NCI-H69 (cell line): ENCODE results near the gene RNF32.

ENCODE experiments used
- DNase-seq: peaks from one replicate; lab custom pipeline; 2025; lab: John Stamatoyannopoulos, UW

The RNF32 gene

DNA sequence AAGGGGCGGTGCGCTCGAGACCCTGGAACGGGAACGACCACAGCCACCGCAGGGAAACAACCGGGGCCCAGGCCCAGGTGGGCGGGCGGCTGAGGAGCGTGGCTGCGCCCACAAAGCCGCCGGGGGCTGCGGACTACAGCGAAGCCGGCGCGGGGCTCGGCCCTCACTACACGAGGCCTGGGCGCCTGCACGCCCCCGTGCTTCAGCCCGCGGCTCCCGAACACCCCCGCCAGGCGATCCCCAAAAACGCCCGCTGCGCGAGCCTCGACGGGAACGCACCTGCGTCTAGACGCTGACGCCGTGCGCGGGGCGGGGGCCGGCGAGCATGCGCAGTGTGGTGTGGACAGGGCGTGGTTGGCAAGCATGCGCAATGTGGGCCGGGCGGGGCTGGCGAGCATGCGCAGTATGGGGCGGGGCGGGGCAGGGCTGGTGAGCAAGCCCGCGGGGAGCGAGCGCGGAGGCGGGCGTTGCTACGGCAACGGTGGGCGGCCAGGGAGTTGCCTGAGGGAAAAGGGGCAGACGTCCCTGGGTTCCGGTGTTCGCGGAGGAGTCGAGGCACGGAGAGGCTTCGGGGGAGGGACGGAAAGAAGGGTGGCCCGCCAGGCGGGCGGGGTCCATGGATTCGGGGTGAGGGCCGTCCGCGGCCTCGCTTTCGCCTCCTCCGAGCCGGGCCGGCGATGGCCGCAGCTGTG is at the start of gene RNF32:
Gene RNF32, plus strand, starts transcription at position 518 of the 692 bp plus-strand sequence. CDS start 3,104 bp downstream, outside the sequence.
- DNase-seq, result peak; percentile 97

DNA sequence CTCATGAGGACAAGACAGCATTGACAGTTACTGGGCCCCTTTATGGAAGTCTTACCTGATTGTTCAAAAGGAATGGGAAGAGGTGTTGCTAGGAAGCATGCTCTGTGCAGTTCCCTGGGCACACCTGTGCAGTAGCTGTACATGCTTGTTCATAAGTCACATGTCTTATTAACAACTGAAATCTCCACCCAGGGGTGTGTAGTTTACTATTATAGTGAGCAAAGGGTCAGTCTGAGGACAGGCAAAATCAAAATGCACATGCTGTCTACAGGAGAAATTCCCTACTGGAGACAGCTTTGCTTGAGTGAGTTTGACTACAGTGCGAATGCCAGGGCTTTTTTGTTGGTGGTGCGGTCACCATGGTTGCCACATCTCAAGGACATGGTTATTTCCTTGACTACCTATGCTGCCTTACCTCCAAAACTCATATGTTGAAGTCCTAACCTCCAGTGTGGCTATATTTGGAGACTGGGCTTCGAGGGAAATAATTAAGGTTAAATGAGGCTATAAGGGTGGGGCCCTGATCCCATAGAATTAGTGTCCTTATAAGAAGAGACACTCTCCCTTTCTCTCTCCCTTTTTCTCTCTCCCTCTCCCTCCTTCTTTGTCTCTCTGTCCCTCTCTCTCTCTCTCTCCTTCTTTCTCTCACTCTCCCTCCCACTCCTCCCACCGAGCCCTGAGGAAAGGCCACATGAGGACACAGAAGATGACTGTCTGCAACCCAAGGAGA is 48.3 kb upstream of the RNF32 start:
- no peak for DNase-seq

DNA sequence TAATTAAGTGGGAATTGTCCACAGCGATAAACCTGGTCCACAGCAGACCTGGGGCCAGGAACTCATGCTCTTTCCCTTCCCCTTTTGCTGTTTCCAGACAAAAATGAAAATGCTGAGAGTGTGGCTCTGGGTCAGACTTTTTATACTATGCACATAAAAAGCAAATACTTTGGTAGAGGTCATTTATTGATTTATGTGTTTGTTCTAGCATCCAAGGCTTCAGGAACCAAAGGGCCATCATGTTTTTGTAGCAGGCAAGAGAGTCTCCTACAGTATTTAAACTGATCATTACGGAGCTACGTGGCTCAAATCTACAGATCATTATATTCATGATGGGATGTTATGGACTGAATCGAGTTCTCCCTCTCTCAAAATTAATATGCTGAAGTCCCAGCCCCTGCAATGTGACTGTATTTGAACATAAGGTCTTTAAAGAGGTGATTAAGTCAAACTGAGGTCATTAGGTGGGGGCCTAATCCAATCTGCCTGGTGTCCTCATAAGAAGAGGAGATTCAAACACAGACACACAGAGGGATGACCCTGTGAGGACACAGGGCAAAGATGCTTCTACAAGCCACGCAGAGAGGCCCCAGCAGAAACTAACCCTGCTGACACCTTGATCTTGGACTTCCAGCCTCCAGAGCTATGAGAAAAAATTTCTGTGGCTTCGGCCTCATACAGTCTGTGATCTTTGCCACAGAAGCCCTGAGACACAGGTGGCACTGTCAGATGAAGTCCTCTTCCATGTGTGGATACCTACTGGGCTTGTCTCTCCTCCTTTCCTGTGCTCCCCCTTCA is 46.1 kb upstream of the RNF32 start:
- DNase-seq, result no peak

DNA sequence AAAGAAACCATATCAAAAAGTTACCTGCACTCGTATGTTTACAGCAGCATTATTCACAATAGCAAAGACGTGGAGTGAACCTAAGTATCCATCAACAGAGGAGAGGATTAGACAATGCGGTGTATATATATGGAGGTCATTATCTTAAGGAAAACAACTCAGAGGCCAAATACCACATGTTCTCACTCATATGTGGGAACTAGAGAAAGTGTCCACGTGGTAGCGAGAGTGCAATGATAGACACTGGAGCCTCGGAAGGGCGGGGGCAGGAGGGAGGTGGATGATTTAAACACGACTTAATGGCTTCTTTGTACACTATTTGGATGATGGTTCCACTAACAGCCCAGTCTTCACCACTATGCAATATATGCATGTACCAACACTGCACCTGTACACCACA is 40.1 kb upstream of the RNF32 start:
- no peak for DNase-seq

DNA sequence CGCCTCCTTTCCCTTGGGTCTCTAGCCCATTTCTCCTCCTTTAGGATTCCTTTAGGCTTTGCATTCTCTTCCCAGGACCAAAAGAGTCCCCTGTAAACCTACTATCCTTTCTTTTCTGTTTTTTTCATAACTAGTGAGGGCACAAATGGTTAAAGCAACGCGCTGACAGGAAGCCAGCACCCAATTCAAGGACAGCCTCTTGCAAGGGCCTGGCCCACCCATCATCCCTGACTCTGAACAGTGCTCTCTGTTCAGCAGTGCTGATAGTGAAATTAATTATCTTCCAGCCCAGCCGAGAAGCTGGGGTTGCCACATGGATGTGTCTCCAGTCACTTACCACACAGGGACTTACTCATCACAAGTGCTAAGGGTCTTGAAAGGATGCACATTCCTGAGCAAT is 38.3 kb upstream of the RNF32 start:
- DNase-seq, result no peak

DNA sequence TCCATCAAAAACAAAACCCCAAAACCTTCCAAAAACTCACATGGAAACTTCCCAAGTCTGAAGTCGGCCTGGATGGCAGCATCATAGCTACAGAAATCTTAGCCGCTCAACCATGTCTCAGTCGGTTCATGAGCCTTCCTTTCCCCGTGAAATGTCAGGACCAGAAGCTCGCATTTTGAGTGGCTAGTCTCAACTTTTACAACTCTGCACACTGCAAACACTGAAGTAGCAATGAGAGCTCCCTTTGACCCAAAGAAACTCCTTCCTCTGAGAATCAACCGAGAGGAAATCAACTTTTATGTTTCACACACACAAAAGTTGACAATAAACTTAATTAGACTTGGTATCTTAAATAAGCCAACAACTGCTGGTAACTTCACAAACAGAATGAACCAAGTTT is 37.6 kb upstream of the RNF32 start:
- DNase-seq, result no peak

DNA sequence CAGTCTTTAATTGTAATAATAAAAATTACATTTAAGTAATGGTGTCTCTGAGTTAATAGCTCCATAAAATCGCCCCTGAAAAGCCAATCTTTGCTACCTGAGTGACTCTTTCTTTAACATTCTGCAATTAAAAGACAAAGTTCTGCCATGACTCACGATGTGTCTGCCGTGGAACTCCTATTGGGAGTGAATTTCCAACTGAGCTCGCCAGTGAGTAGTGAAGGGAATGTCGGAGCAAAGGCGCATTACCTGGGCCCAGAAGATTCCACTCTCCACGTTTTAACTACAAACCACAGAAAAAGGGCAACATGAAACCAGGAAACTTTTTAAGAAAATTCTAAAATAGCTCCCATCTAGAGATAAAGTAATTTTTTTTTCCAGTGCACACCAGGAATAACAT is 36.9 kb upstream of the RNF32 start:
- no peak for DNase-seq

DNA sequence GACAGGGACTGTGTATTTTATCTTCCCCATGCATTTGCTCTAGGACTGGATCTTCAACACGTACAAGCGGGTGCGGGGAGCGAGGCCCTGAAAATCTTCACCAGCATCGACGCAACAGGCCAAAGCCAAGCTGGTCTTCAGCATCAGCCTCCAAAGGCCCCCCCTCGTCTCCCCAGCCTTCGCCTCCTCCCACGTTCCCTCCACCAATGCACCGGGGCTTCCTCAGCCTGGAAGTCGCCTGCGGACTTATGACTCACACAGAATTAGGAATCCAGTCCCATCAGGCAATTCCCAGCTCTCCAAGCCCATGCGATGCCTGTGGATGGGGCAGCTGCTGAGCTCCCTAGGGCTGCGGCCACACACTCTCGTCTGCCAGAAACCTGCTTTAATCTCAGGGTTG is 36.3 kb upstream of the RNF32 start:
- no peak for DNase-seq

DNA sequence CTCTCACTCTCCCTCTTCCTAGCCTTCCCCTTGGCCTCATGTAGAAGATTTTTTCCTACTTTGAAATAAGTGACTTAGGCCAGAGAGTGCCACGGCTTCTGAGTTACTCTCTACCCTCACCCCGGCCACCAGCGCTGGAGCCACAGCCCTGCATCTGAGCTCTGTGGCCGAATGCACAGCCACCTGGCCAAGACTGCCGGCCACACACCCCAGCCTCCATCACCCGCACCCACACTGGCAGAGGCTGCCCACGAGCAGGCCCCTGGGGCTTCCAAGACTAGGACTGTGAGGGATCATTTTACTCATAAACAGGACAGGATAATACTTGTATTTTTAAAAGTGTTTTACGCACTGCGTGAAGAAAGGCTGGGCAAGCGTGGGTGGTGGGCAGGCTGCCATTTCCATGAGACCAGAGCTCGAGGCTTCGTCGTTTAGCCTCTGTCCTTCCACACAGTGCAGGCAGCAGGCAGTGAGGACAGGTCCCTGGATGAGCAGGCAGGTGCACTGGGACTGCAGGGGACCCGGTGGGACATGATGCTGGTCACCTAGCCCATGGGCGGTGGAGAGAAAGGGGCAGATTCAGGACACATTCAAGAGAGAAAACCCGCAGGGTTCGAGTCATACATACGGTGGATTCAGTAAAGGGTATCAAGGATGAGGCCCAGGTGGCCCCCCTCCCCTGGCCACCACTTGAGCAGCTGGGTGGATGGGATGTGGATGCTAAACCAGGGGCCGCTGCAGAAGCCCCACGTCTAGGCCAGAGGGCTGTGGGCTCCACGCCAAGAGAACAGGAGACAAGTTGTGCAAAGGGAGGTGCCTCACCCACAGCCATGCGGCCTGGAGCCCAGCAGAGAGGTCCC is 35.5 kb upstream of the RNF32 start:
- no peak for DNase-seq

DNA sequence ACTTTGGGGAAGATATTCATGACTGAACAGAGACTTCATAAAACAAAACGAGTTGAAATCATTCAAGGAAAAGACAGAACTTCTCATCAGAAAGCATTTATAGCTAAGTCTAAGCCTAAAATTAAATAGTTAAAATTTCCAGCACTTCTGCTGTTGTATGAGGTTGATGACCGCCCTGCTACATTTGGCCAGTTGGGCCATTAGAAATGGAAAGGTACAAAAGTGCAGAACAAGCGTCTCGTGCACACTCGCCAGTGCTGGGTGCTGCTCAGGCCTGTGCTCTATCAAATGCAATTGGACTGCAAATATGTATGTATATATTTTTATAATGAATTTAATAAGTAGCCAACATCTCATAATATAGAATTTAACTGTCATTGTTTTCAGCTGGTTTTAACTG is 34.4 kb upstream of the RNF32 start:
- no peak for DNase-seq

DNA sequence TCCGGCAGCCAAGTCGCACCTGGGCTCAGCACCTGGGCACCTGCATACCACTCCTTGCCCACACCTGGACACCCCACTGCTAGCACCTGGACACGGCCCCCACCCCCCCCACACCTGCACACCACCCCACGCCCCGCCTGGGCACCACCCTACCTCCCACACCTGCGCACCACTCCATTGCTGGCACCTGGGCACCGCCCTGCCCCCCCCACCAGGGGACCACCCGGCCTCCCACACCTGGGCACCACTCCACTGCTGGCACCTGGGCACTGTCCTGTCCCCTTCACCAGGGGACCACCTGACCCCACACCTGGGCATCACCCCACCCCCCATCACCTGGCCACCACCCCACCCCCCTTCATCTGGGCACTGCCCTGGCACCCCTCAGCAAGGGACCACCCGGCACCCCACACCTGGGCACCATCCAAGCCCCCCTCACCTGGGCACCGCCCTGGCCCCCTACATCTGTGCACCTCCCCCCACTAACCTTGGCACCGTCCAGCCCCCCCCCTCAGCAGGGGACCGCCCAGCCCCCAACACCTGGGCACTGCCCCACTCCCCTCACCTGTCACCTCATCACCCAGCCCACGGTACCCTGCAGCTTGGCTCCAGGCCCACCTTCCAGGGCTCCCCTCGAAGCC is 33.8 kb upstream of the RNF32 start:
- DNase-seq, result no peak

DNA sequence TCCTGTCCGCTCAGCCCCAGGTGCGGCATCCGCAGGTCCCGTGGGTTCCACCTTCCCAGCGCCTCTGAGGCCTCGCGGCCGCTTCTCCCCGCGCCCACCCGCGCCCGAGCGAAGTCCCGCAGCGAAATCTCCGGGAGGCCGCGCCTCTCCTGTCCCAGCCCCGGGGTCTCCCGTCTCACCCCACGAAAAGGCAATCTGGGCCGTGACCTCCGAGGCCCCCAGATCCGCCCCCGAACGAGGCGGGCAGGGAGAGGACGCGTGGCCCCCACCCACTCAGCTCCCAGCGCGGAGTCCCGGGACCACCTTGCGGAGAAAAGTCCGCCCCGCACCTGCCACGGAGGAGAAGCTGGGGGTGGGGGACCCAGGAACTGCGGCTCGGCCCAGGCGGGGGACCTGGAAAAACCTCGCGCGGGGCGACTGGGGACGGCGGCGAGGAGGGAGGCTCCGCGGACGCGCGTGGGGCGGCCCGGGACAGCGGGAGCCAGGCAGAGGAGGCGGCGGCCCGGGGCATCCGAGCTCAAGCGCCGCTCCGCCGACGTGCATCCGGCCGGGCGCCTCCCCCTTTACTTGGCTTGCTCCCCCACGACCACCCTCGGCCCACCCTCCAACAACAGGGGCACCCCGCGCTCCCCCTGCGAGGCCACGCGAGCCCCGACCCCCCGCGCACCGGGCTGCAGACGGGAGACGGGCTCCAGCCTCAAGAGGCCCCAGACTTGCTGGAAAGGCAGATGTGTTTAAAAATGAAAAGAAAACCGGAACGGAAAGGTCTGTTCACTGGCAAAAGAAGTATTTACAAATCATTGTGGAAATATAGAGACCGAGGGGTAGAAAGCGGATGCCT is 33.0 kb upstream of the RNF32 start:
- DNase-seq, result no peak

DNA sequence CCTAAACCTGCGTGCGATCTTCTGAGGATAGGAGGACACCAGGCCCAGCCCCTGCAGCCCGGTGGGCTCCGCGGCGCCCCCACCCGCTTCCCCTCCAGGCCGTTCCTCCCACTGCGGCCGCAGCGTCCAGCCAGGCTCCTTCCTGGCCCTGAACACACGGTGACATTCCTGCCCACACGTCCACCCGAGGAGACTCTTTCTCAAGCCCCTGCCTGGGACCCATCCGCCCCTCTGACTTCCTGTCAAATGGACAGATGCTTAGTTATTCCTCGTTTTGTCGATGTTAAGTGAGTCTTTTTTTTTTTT is 32.4 kb upstream of the RNF32 start:
- no peak for DNase-seq

DNA sequence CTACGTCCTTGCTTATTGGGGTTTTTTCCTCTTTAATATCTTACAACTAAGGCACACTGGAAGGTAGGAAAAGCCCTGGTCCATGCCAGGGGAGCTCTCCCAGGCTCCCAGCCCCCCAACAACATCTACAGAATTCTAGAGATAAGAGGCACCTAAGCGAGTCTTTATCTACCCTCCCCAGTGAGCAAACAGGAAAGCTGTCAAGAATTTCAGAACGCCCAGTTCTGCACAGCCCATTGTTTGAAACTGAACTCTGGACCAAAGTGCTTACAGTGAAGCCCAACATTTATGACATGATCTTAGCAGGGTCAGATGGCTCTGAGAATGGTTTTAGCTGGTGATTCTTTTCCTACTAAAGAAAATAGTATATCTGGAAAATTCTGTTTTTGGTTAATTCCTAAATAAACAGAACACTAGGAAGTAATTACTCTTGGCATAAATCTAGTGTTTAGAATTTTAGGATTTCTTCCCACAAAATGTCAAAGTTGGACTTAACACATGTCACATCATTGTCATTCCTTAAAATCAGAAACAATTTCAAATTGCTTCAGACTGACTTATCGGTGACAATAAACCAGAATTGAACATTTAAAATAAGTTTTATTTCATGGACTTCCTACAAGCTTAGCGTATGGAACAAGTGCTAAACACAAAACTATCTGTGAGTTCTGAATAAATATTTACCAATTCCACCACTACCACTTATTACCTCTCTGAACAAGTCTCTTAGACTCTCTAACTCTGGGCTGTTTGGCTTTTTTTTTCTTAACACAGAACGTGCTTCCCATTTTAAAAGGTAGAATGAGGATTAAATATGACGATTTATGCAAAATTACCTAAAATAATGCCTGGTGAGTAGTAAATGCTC is 31.3 kb upstream of the RNF32 start:
- DNase-seq, result peak; percentile 27

DNA sequence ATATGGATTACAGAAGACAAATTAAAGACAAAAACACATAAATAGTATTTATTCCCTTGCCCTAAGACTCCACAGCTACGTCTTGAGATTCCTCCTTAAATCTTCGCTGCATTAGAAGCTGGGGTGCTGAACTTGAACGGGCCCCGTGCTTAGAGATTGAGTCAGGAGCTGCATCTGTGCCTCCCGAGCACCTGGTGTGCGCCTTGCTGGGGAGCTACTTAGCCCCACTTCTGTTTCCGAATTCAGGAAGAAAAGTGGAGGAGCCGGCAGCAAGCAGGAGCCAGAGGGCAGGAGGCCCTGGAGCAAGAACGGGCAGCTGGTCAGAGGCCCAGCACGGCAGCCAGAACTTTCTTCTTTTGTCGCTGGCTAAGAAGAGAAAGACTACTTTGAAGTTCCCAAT is 30.4 kb upstream of the RNF32 start:
- no peak for DNase-seq

DNA sequence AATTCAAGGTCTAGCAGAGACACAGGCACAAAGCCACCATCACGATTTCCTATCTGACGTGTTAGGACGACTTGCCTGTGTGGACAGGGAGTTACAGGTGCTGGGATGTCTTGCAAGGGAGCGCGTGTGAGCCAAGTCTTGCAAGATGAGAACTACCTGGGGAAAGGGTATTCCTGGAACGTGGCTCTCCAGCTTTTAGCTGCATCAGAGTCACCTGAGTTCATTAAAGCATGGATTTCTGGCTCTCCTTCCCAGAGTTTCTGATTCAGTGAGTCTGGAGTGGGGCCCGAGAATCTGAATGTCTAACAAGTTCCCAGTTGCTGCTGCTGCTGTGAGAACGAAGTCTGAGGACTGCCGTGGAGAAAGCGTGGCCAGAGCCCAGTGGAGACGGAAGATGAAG is 30.0 kb upstream of the RNF32 start:
- no peak for DNase-seq

DNA sequence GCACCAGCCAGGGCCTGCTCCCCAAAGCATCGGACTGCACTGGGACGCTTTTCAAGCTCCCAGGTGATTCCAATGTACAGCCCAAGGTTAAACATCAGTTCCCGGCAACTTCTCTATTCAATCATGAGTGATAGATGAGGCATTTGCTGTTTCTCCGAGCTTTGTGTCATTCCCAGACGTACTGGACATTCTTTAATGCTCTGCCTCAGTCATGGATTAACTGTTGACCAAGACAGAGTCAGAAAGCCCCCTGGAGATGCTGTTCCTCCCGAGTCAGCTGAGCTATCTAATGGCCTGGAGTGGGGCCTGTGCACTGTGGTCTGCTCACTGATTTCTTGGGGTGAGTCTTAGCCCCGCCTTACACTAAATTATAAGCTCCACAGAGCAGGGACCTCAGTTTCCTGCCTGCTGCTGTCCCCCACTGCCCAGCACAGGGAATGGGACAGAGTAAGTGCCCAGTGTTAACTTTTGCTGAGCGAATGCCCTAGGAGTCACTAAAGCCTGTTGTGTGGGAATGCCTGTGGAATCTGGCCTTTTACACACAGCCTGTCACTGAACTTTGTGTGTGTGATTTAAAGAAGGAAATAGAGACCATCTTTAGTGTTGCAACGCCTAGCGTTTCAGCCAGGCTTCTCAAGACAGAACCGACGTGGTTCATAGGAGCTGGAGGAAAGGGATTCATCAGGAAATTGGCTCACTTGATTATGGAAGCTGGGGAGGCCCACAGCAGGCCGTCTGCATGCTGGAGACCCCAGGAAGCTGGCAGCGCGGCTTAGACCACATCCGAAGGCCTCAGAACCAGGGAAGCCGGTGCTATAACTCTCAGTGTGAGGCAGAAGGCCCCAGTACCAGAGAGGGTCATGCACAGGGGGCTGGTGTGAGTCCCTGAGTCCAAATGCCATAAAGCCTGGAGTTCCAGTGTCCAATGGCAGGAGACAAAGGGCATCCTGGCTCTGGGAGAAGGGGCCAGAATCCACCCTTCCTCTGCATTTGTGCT is 29.3 kb upstream of the RNF32 start:
- DNase-seq, result no peak

DNA sequence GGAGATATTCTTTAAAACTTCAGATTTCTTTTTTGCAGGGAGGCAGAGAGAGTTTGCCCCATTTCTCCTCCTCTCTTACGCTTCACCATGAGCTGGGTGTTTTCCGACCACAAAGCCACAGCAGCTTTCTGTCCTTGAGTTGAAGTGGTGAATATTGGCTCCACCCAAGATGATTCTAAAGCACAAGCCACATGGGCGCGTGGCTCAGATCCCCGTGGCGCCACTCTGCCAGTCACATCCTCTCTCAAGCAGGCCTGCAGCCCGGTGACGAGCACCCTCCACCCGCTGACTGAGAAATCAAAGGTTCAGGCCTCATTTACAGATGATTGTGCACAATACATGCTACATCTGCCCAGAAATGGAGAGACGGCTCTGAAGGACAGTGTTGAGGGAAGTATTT is 27.6 kb upstream of the RNF32 start:
- DNase-seq, result no peak
